Measurements from ENCODE around the gene ALLC. TPM values are rescaled to one million over a fixed set of nuclear protein-coding genes. Genes with fewer than 3 reads are reported as not detected.
A peak's percentile ranks its signal among the peaks of the same experiment; 100 is the strongest.

The ALLC gene
- total RNA-seq, 1 donor from 2014 or later = not detected

- no peaks in the 10 kb centered on the region for H3K9me3 ChIP-seq (replicated peaks)
- H3K4me1 ChIP-seq = peaks cover 16% of the 10 kb centered on the region
- H3K36me3 ChIP-seq = no peaks in the 10 kb centered on the region
- intact Hi-C loops (cut with micrococcal nuclease) = no loop called here
- H3K27ac ChIP-seq (replicated peaks) = no peak overlapping the region
- no peak for DNase-seq
- H3K27me3 ChIP-seq (ENCODE audit: low read depth) = no peaks in the 10 kb centered on the region
- TF ChIP-seq CTCF (IDR thresholded peaks at IDR 0.05; ENCODE audit: borderline replicate concordance) = no peak
- no peak overlapping the region for H3K4me3 ChIP-seq
Measured at GRCh38 chr2:3648652-3649177, 9.3 kb upstream of the ALLC start.

- peaks cover 16% of the 10 kb centered on the region for H3K4me1 ChIP-seq
- H3K36me3 ChIP-seq = no peaks in the 10 kb centered on the region
- H3K27me3 ChIP-seq (ENCODE audit: low read depth) = no peaks in the 10 kb centered on the region
- intact Hi-C loops (cut with micrococcal nuclease) = no loop called here
- TF ChIP-seq CTCF (IDR thresholded peaks at IDR 0.05; ENCODE audit: borderline replicate concordance) = no peak
- H3K4me3 ChIP-seq = no peak overlapping the region
- DNase-seq = no peak
- no peak overlapping the region for H3K27ac ChIP-seq (replicated peaks)
- no peaks in the 10 kb centered on the region for H3K9me3 ChIP-seq (replicated peaks)
Measured at GRCh38 chr2:3649581-3649980, 8.4 kb upstream of the ALLC start.

GRCh38 chr2:3650140-3650920 lies 7.7 kb upstream of the ALLC start:
- intact Hi-C loops (cut with micrococcal nuclease) = no loop called here
- DNase-seq = no peak
- H3K36me3 ChIP-seq = no peaks in the 10 kb centered on the region
- TF ChIP-seq CTCF (IDR thresholded peaks at IDR 0.05; ENCODE audit: borderline replicate concordance) = no peak
- no peaks in the 10 kb centered on the region for H3K9me3 ChIP-seq (replicated peaks)
- H3K4me1 ChIP-seq = peaks cover 16% of the 10 kb centered on the region
- no peak overlapping the region for H3K4me3 ChIP-seq
- H3K27ac ChIP-seq (replicated peaks) = peak overlapping the region; percentile 18
- H3K27me3 ChIP-seq (ENCODE audit: low read depth) = no peaks in the 10 kb centered on the region

- H3K27ac ChIP-seq (replicated peaks) = peak overlapping the region; percentile 69
- peak overlapping the region; percentile 57 for H3K4me3 ChIP-seq
- TF ChIP-seq CTCF (IDR thresholded peaks at IDR 0.05; ENCODE audit: borderline replicate concordance) = no peak
- peaks cover 26% of the 10 kb centered on the region for H3K4me1 ChIP-seq
- intact Hi-C loops (cut with micrococcal nuclease) = no loop called here
- H3K9me3 ChIP-seq (replicated peaks) = no peaks in the 10 kb centered on the region
- no peak for DNase-seq
- H3K27me3 ChIP-seq (ENCODE audit: low read depth) = peaks cover 3% of the 10 kb centered on the region
- H3K36me3 ChIP-seq = no peaks in the 10 kb centered on the region
Measured at GRCh38 chr2:3651691-3652648, 6.0 kb upstream of the ALLC start.

GRCh38 chr2:3652896-3653625 lies 4.9 kb upstream of the ALLC start:
- H3K4me1 ChIP-seq = peaks cover 32% of the 10 kb centered on the region
- no peak for DNase-seq

More at GRCh38 chr2:3652896-3653625, 4.9 kb upstream of the ALLC start:
- no peaks in the 10 kb centered on the region for H3K36me3 ChIP-seq
- no peak overlapping the region for H3K27ac ChIP-seq (replicated peaks)
- H3K4me3 ChIP-seq = no peak overlapping the region
- TF ChIP-seq CTCF (IDR thresholded peaks at IDR 0.05; ENCODE audit: borderline replicate concordance) = no peak
- peaks cover 3% of the 10 kb centered on the region for H3K27me3 ChIP-seq (ENCODE audit: low read depth)
- no peaks in the 10 kb centered on the region for H3K9me3 ChIP-seq (replicated peaks)
- intact Hi-C loops (cut with micrococcal nuclease) = no loop called here
